SU-DHL-6 (cell line): ENCODE measurements around the gene TAAR9.

ENCODE experiments used
- H2AFZ ChIP-seq: fragments of 200-600 bp; sonication (generic); 2 replicates; pipeline ENCODE4 v1.6.1; 2014; ENCODE audit warnings: low read depth, mild to moderate bottlenecking, moderate library complexity, mixed read lengths, antibody characterized with exemption, low read length; ENCODE audit not compliant: severe bottlenecking
- H3F3A ChIP-seq: fragments of 200-600 bp; shearing (Covaris generic); 2 replicates; pipeline ENCODE4 v1.6.0; 2016; ENCODE audit warnings: antibody characterized with exemption, mild to moderate bottlenecking; ENCODE audit not compliant: insufficient read depth
- H3K27ac ChIP-seq: fragments of 200-600 bp; sonication (generic); 2 replicates; pipeline ENCODE4 v1.5.1; 2016; ENCODE audit warnings: low read depth, mild to moderate bottlenecking, low read length, moderate library complexity, mixed read lengths
- H3K27me3 ChIP-seq: fragments of 200-600 bp; sonication (generic), shearing (Covaris generic); 2 replicates; pipeline ENCODE4 v1.6.0; 2014; ENCODE audit warnings: mild to moderate bottlenecking, low read length
- H3K36me3 ChIP-seq: fragments of 200-600 bp; sonication (generic); 2 replicates; pipeline ENCODE4 v1.6.1; 2014; ENCODE audit warnings: mild to moderate bottlenecking, low read length, mixed read lengths
- H3K4me2 ChIP-seq: fragments of 300-600, 200-600 bp; shearing (Covaris generic), sonication (generic); 2 replicates; pipeline ENCODE4 v1.6.0; 2014; ENCODE audit warnings: low read length, low read depth, mild to moderate bottlenecking; ENCODE audit not compliant: poor library complexity, severe bottlenecking
- H3K4me3 ChIP-seq: fragments of 200-600 bp; sonication (generic); 2 replicates; pipeline ENCODE4 v1.5.1; 2014; ENCODE audit warnings: antibody characterized with exemption, low read length, mild to moderate bottlenecking, mixed read lengths; ENCODE audit not compliant: insufficient read depth, poor library complexity, severe bottlenecking
- H3K79me2 ChIP-seq: fragments of 200-600 bp; sonication (generic); 2 replicates; pipeline ENCODE4 v1.6.1; 2014; ENCODE audit warnings: mild to moderate bottlenecking, low read length, moderate library complexity; ENCODE audit not compliant: insufficient read depth
- H3K9ac ChIP-seq: fragments of 200-600 bp; sonication (generic); 2 replicates; pipeline ENCODE4 v1.7.0; 2014; ENCODE audit warnings: mild to moderate bottlenecking, low read length
- H3K9me2 ChIP-seq: fragments of 200-600 bp; sonication (generic); replicated peaks from 2 replicates; pipeline ENCODE4 v1.6.1; 2014; ENCODE audit warnings: low read length; ENCODE audit not compliant: insufficient read depth
- H3K9me3 ChIP-seq: fragments of 200-600 bp; sonication (generic); 2 replicates; pipeline ENCODE4 v1.6.1; 2014; ENCODE audit warnings: low read length, mixed read lengths; ENCODE audit not compliant: insufficient read depth
- H4K20me1 ChIP-seq: fragments of 200-600 bp; sonication (generic); 2 replicates; pipeline ENCODE4 v1.6.1; 2014; ENCODE audit warnings: low read depth, mild to moderate bottlenecking, antibody characterized with exemption, low read length, moderate library complexity, mixed read lengths
- CTCF ChIP-seq: fragments of 200-600 bp; sonication (generic); IDR thresholded peaks from one replicate; pipeline ENCODE4 v1.5.1; 2017; ENCODE audit warnings: antibody characterized with exemption, mild to moderate bottlenecking, low read length, moderate library complexity; ENCODE audit not compliant: insufficient read depth, poor library complexity, severe bottlenecking
- EZH2phosphoT487 ChIP-seq: fragments of 200-600 bp; sonication (generic), shearing (Covaris generic); conservative IDR thresholded peaks from 2 replicates; pipeline ENCODE4 v1.6.1; 2018; ENCODE audit warnings: mild to moderate bottlenecking, antibody characterized with exemption, low read length, moderate library complexity, mixed read lengths

Gene TAAR9

GRCh38 chr6:132570221-132570777, 32.2 kb downstream of the TAAR9 start, which contains the start of gene TAAR6:
Gene TAAR6 (plus strand): TSS chr6:132570322. CDS start chr6:132570322, 0 bp downstream.
- no peak within 1 kb of the TSS for H3K27ac ChIP-seq
- no peaks in the 10 kb centered on the region for H3K27me3 ChIP-seq
- H3K9ac ChIP-seq, result no peak within 1 kb of the TSS
- no peak within 1 kb of the TSS for H3K4me3 ChIP-seq
- H3F3A ChIP-seq, result no peaks in the 10 kb centered on the region
- no peaks in the 10 kb centered on the region for H3K9me3 ChIP-seq
- no peak within 1 kb of the TSS for H2AFZ ChIP-seq
- H3K9me2 ChIP-seq, result no peaks in the 10 kb centered on the region
- TF ChIP-seq CTCF (no peak), EZH2phosphoT487 (no peak)
- H3K4me2 ChIP-seq, result no peak within 1 kb of the TSS
- H3K36me3 ChIP-seq, result no peaks in the 10 kb centered on the region
- H3K79me2 ChIP-seq, result no peaks in the 10 kb centered on the region
- H4K20me1 ChIP-seq, result no peaks in the 10 kb centered on the region

- H3K27me3 ChIP-seq, result no peaks in the 10 kb centered on the region
- no peaks in the 10 kb centered on the region for H3F3A ChIP-seq
- no peak overlapping the region for H3K4me3 ChIP-seq
- no peaks in the 10 kb centered on the region for H3K36me3 ChIP-seq
- no peak overlapping the region for H2AFZ ChIP-seq
- no peak for TF ChIP-seq CTCF
- no peak for TF ChIP-seq EZH2phosphoT487
- no peak overlapping the region for H3K4me2 ChIP-seq
- H3K9me2 ChIP-seq, result no peaks in the 10 kb centered on the region
- H4K20me1 ChIP-seq, result no peaks in the 10 kb centered on the region
- H3K9ac ChIP-seq, result no peak overlapping the region
- H3K79me2 ChIP-seq, result no peaks in the 10 kb centered on the region
- H3K9me3 ChIP-seq, result no peaks in the 10 kb centered on the region
- no peak overlapping the region for H3K27ac ChIP-seq
These were observed 33.7 kb downstream of the TAAR9 start for GRCh38 chr6:132571774-132572173.

GRCh38 chr6:132584698-132585097, 46.6 kb downstream of the TAAR9 start:
- no peaks in the 10 kb centered on the region for H3K36me3 ChIP-seq
- no peak overlapping the region for H2AFZ ChIP-seq
- H3K9me3 ChIP-seq, result no peaks in the 10 kb centered on the region
- H3K27ac ChIP-seq, result no peak overlapping the region
- TF ChIP-seq CTCF (no peak), EZH2phosphoT487 (no peak)
- H3K79me2 ChIP-seq, result no peaks in the 10 kb centered on the region
- H3K9ac ChIP-seq, result no peak overlapping the region
- no peak overlapping the region for H3K4me3 ChIP-seq
- no peaks in the 10 kb centered on the region for H3K27me3 ChIP-seq
- H3K9me2 ChIP-seq, result no peaks in the 10 kb centered on the region
- no peaks in the 10 kb centered on the region for H4K20me1 ChIP-seq
- H3F3A ChIP-seq, result no peaks in the 10 kb centered on the region
- no peak overlapping the region for H3K4me2 ChIP-seq
